ENCODE results near the gene ST6GALNAC2.
A peak's percentile ranks its signal among the peaks of the same experiment; 100 is the strongest.
"Not testable (repeated sequence)": the region's sequence is repeated elsewhere in the genome, so short reads cannot be mapped to it uniquely, and the experiment has no call there.

Gene ST6GALNAC2

DNA sequence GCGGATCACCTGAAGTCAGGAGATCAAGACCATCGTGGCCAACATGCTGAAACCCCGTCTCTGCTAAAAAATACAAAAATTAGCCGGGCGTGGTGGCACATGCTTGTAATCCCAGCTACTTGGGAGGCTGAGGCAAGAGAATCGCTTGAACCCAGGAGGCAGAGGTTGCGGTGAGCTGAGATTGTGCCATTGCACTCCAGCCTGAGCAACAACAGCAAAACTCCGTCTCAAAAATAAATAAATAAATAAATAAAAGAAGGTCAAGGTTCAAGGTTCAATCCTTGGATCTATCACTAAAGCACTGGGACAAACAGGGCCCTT lies 60.2 kb downstream of the ST6GALNAC2 start:
- not testable (repeated sequence) for DNase-seq

GRCh38 chr17:76524598-76525512 lies 60.8 kb downstream of the ST6GALNAC2 start:
- no peak for DNase-seq

GRCh38 chr17:76523084-76524037 lies 62.3 kb downstream of the ST6GALNAC2 start:
- DNase-seq, result peak; percentile 56 to 86 (median 72)

DNA sequence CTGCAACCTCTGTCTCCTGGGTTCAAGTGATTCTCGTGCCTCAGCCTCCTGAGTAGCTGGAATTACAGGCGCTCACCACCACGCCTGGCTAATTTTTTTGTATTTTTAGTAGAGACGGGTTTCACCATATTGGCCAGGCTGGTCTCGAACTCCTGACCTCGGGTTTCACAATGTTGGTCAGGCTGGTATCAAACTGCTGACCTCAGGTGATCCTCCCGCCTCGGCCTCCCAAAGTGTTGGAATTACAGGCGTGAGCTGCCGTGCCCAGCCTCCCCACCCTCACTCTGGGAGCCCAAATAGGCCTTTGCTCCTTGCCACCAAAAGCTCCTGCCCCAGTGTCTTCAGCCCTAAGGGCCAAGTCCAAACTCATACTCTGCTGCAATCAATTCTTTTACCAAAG lies 64.0 kb downstream of the ST6GALNAC2 start:
- not testable (repeated sequence) for DNase-seq

DNA sequence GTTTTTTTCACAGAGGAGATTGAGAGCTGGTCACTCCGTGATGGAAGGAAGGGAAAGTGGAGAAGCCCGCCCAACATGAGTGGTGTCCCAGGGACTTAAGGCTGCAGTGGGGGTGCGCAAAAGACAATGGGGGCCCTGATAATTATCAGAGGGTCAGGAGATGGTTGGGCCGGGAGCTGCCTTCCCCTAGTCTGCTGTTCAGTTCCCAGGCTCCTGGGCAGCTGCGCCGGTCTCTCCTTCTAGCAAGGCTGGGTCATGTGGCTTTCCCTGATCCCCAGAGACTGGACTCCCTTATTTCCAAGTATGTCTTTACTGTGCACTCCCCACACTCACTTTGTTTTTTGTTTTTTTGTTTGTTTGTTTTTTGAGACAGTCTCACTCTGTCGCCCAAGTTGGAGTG lies 64.4 kb downstream of the ST6GALNAC2 start:
- DNase-seq, result no peak

DNA sequence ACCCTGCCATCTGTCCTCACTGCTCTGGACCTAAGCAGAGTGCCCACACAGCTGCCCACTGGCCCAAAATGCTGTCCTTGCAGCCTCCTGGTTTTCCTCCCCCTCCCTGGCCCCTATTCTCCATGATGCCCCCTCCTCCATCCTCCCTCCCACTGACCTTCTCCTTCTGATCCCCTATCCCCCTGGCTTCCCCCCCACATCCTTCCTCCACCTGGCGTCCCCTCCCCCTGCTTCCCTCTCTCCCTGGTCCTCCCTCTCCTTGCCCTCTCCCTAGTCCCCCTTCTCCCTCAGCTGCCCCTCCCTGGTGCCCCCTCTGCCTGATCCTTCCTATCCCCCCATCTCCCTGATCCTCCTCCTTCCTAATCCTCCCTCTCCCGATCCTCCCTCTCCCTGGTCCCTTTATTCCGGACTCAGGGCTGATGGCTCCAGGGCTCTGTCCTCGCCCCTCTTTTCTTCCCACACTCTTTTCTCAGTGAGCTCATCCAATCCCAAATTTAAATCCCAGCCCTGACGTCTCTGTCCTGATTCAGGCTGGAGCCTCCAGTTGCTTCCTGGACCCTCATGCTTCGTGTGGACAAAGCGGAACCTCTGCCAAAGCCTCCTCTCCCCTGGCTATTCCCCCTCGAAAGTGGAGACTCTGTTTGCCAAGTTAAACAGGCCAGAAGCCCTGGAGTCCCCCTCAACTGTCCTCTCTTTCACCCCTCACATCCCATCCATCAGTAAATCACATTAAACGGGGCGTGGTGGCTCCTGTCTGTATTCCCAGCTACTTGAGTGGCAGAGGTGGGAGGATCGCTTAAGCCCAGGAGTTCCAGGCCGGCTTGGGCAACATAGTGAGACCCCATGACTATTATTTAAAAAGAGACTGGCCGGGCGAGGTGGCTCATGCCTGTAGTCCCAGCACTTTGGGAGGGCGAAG lies 66.4 kb downstream of the ST6GALNAC2 start:
- no peak for DNase-seq

GRCh38 chr17:76517638-76518038 lies 68.0 kb downstream of the ST6GALNAC2 start:
- no peak for DNase-seq

All from stimulated activated naive CD4-positive, alpha-beta T cell (primary cell).